ENCODE data around the gene PBRM1.
"Not testable (repeated sequence)": the region's sequence is repeated elsewhere in the genome, so short reads cannot be mapped to it uniquely, and the experiment has no call there.

The PBRM1 gene

GRCh38 chr3:52536369-52537164, 149.1 kb downstream of the PBRM1 start, which contains the start of gene UQCC5:
Gene UQCC5 (plus strand): TSS chr3:52536605. CDS start chr3:52536756, 151 bp downstream.
- DNase-seq (ENCODE audit: low read depth), result peak; percentile 97

- no peak for DNase-seq (ENCODE audit: low read depth)
These were observed 149.7 kb downstream of the PBRM1 start for GRCh38 chr3:52536112-52536368.

GRCh38 chr3:52535411-52536111, 150.2 kb downstream of the PBRM1 start:
- DNase-seq (ENCODE audit: low read depth), result no peak

GRCh38 chr3:52534281-52535183, 151.2 kb downstream of the PBRM1 start:
- no peak for DNase-seq (ENCODE audit: low read depth)

- peak; percentile 31 for DNase-seq (ENCODE audit: low read depth)
These were observed 152.0 kb downstream of the PBRM1 start, which contains the start of gene NT5DC2 for GRCh38 chr3:52533623-52534280. Gene NT5DC2 (minus strand): TSS chr3:52533857. CDS start chr3:52533737, 120 bp downstream.

GRCh38 chr3:52532838-52533622, 152.7 kb downstream of the PBRM1 start:
- no peak for DNase-seq (ENCODE audit: low read depth)

- DNase-seq (ENCODE audit: low read depth), result no peak
These were observed 153.2 kb downstream of the PBRM1 start for GRCh38 chr3:52532517-52532837.

GRCh38 chr3:52531860-52532516, 153.7 kb downstream of the PBRM1 start:
- no peak for DNase-seq (ENCODE audit: low read depth)

- no peak for DNase-seq (ENCODE audit: low read depth)
These were observed 154.5 kb downstream of the PBRM1 start for GRCh38 chr3:52530918-52531826.

GRCh38 chr3:52529376-52530333, 156.1 kb downstream of the PBRM1 start:
- DNase-seq (ENCODE audit: low read depth), result no peak

GRCh38 chr3:52528586-52529375, 156.9 kb downstream of the PBRM1 start:
- DNase-seq (ENCODE audit: low read depth), result no peak

GRCh38 chr3:52527732-52528585, 157.8 kb downstream of the PBRM1 start:
- no peak for DNase-seq (ENCODE audit: low read depth)

GRCh38 chr3:52527039-52527731, 158.5 kb downstream of the PBRM1 start:
- DNase-seq (ENCODE audit: low read depth), result no peak

GRCh38 chr3:52526671-52527038, 159.1 kb downstream of the PBRM1 start:
- not testable (repeated sequence) for DNase-seq (ENCODE audit: low read depth)

- DNase-seq (ENCODE audit: low read depth), result no peak
These were observed 159.8 kb downstream of the PBRM1 start for GRCh38 chr3:52525680-52526561.
